ENCODE measurements around the gene RPA3.

- no peak for TF ChIP-seq CTCF (conservative IDR thresholded peaks at IDR 0.05)
- no peak for TF ChIP-seq ZFX (IDR thresholded peaks at IDR 0.05)
These were observed 12.3 kb downstream of the RPA3 start for GRCh38 chr7:7706101-7706511.
